ENCODE data around the gene SRSF9. TPM values are rescaled to one million over a fixed set of nuclear protein-coding genes. Genes with fewer than 3 reads are reported as not detected.
A peak's percentile ranks its signal among the peaks of the same experiment; 100 is the strongest.

Gene SRSF9
- total and polyA plus RNA-seq, 2 of the 13 experiments (the other 11 are each of a cell fraction or from before 2014, with no cell fraction given), result 125 to 144 TPM

- TF ChIP-seq ZNF280D (CRISPR knock-in tag; IDR thresholded peaks at IDR 0.05) (no peak), MYPOP (CRISPR knock-in tag; IDR thresholded peaks at IDR 0.05) (peak; percentile 59; the same call in 1 of the 2 replicates), PHF8 (CRISPR knock-in tag; IDR thresholded peaks at IDR 0.05) (peak; percentile 69; the same call in 1 of the 2 replicates), ZNF749 (CRISPR knock-in tag; IDR thresholded peaks at IDR 0.05; ENCODE audit: borderline replicate concordance) (no peak; the same call in 1 of the 2 replicates), SRSF9 (IDR thresholded peaks at IDR 0.05; ENCODE audit: borderline replicate concordance, insufficient read depth, low read depth, low read length, poor library complexity, severe bottlenecking) (no peak), ERF (CRISPR knock-in tag; IDR thresholded peaks at IDR 0.05) (peak; percentile 61; the same call in 1 of the 2 replicates), PRDM15 (CRISPR knock-in tag; IDR thresholded peaks at IDR 0.05) (no peak), ZNF703 (CRISPR knock-in tag; IDR thresholded peaks at IDR 0.05; ENCODE audit: borderline replicate concordance) (no peak), SIN3B (IDR thresholded peaks at IDR 0.05; ENCODE audit: low read length) (peak; percentile 55; the same call in 1 of the 2 replicates), ZNF234 (CRISPR knock-in tag; conservative IDR thresholded peaks at IDR 0.05) (no peak), ZNF710 (CRISPR knock-in tag; IDR thresholded peaks at IDR 0.05; ENCODE audit: borderline replicate concordance) (no peak), SMAD9 (CRISPR knock-in tag; IDR thresholded peaks at IDR 0.05) (no peak), KLF9 (CRISPR knock-in tag; IDR thresholded peaks at IDR 0.05; ENCODE audit: low read depth) (no peak), SNAI1 (CRISPR knock-in tag; IDR thresholded peaks at IDR 0.05; ENCODE audit: borderline replicate concordance) (peak; percentile 64; the same call in 1 of the 2 replicates), MTERF4 (CRISPR knock-in tag; IDR thresholded peaks at IDR 0.05) (0 out of 2 replicates have a peak, but pooled peaks have one; percentile 70), YEATS4 (CRISPR knock-in tag; IDR thresholded peaks at IDR 0.05; ENCODE audit: borderline replicate concordance) (peak; percentile 90), TSC22D2 (CRISPR knock-in tag; IDR thresholded peaks at IDR 0.05; ENCODE audit: borderline replicate concordance) (no peak)
Measured at GRCh38 chr12:120495731-120496412, 26.3 kb upstream of the SRSF9 start, which contains the start of gene DYNLL1 (continued).

Measured in HepG2 (cell line).